Bone marrow (tissue), 2 donors: ENCODE measurements around the gene PGP.
A peak's percentile ranks its signal among the peaks of the same experiment; 100 is the strongest.
"Not testable (repeated sequence)": the region's sequence is repeated elsewhere in the genome, so short reads cannot be mapped to it uniquely, and the experiment has no call there.

ENCODE experiments used
- DNase-seq, 2 donors: peaks; one replicate each; lab custom pipeline; 2025; lab: John Stamatoyannopoulos, UW

PGP gene

DNA sequence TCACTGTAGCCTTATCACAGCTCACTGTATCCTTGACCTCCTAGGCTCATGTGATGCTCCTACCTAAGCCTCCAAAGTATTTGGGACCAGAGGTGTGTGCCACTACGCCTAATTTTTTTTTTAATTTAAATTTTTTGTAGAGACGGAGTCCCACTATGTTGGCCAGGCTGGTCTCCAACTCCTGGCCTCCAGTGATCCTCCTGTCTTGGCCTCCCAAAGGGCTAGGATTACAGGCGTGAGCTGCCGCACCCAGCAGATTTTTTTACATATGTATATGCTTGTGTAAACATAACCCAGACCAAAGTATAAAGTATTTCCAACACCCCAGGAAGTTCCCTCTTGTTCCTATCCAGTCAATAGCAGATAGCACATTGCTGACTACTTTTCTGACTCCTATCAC lies 1.7 kb upstream of the PGP start:
- no peak for DNase-seq

DNA sequence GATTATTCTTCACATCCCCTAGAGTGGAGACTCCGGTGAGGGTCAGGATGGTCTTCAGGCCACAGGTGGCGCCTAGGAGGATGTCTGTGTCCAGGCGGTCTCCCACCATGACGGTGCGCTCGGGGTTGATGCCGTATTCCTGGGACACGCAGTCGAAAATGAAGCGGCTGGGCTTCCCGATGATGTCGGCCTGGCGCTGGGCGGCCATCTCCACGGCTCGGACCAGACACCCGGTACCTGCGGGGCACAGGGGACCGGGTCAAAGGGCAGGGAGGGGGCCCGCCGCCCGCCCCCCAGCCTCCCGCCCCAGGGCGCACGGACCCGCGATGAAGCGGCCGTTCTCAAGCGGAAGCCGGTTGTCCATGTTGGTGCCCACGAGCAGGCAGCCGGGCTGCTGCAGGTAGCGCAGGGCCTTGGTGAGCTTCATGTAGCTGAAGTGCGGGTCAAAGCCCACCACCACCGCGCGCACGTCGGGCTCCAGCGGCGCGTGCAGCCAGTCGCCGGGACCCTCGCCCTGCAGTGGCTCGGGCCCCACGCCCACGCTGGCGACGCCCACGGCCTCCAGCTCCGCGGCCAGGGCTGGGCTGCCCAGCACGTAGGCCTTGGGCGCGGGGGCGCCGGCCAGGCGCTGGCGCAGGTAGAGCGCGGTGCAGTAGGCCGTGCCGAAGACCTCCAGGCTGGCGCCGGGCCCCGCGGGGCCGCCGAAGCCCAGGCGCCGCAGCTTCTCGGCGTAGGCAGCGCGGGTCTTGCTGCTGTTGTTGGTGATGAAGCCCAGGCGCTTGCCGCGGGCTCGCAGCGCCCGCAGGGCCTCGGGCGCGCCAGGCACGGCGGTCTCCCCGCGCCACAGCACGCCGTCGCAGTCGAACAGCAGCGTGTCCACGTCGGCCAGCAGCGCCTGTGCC lies 572 bp downstream of the PGP start:
- DNase-seq: peak in 1 of 2 donors; percentile 47

DNA sequence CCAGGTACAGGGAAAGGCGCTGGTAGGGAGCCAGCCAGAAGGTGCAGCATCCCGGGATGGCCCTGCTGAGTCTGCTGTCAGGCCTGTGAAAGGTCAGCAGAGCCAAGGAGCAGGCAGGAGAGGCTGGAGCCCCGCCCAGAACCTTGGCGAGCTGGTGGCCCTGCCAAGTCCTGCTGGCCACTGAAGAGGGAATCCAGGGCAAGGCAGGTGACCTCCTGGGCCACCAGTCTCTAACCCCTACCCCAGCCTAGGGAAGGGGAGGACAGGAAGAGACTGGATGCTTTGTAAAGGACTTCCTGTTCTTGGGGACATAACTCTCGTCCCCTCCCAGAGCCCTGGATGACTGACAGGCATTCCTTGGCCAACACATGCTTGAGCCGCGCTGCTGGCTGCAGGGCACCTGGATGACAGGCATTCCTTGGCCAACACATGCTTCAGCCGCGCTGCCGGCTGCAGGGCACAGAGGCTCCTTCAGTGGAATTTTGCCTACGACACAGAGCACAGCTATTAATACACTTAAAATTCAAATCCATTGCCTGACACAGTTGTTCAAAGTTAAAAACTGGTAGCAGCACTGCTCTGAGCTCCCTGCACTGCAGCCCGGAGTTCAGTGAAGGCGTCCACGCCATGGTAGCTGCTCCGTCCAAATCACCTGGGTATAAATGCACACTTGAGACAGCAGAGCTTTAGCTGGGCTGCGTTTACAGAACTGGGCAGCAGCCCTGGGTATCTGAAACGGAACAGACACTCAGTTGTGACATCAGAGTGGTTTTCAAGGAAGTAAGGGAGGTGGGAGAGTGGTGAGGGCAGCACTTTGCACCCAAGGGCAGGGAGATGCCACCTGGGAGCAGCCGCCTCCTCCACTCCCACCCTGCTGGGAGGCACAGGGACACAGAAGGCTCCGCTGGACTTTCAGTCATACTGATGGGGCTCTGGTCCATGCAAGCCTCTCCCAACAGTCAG lies 2.0 kb downstream of the PGP start:
- no peak for DNase-seq

DNA sequence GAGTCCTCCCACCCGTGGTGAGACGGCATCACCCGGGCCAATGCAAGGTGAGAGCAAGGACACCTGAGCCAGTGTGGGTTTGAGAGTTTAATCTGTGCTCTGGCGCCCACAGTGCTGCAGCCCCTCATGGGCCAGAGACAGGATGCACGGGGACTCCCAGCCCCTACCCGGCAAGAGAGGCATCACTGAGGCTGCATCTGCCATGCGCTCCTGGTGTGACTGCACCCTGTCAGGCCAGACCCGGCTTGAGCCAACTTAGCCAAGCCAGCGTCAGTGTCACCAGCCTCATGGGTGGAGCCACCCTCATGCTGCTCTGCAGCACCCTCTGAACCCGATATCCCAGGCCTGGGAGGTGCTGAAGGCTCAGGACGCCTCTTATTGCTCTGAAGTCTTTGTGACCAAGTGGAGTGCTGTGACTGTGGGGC lies 2.7 kb downstream of the PGP start:
- DNase-seq: no peak

DNA sequence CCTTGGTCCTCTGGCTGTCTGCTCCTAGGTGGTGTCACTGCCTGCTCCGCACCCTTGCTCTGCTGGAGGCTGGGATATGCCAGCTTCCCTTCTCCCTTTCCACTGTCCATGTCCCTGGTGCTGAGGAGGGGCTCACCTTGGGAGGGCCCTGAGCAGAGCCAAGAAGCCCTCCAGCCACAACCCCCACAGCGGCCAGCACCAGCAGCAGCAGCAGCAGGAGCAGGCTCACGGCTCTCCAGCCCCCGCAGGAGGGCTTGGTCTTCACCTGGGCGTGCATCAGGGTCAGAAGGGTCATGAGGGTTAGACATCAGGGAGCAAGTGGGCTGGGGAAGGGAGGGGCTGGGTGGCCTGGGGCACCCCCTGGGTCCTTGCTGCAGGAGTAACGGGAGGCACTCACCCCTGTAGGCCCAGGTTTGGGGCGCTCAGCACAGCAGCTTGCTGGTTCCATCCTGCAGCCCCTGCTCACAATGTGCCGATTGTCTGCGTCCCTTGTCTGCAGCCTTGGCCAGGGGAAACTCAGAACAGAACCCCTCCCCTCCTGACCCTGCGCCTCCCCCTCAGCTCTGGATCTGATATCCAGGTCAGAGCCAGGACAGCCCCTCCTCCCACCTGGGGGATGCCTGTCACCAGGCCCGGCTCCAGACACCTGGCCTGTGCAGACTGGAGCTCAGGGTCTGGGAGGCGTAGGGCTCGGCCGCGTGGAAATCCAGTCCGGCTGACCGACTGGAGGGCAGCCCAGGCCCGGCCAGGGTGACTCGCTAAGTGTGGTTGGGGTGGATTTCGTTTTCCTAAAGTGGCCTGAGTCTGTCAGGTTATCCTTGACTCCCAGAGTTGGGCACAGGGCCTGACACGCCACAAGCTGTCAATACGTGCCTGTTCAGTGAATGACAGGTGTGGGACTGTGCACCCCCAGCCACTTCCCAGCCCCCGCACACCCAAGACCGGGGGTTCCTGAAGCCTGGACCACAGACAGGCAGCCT lies 4.0 kb downstream of the PGP start, which contains the start of gene BRICD5:
Gene BRICD5, minus strand, starts transcription at position 478 of the 980 bp plus-strand sequence. Its CDS starts 30 bp downstream, at position 448.
- no peak for DNase-seq

DNA sequence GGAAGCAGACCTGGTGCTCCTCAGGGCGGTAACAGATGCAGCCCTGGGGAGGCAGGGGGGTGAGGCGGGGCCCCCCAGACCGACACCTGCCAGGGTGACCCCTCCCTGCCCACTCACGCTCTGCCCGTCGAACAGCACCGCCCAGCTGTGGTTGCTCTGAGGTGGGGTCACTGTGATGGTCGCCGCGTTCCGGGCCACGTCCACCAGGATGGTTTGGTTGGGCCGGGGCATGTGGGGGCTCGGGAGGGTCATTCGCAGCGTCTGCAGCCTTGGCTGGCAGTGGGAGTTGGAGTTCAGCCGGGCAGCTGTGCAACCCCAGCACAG lies 4.7 kb downstream of the PGP start:
- no peak for DNase-seq

DNA sequence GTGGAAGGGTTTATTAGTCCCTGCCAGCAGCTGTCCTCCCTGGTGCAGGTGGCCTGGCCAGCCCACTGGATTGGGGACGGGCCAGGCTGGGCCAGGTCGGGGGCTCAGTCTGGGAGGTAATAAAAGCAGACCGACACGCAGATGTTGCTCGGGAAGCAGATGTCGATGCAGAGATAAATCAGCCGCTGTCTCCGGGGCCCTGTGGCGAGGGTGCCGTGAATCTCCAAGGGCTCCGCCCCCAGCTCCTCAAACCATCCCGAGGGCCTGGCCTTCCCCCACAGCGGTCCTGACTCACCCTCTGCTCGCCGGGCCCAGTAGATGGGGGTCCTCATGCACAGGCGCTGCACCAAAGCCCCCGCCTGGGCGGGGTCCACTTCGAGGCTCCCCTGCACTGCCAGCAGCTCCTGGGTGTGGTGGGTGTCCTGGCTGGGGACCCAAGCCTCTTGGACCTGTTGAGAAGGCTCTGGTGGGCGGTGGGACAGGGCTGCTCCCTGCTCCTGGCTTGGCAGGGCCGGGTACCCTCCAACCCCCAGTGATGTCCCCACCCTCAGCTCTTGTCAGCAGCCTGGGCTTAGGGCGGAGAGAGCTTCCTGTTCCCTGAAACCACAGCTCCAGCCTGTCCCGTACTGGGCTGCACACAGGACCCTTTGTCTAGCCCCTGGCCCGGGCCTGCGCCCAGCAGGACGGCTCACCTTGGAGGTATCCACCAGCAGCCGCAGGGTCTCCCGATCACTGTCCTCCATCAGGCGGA lies 5.2 kb downstream of the PGP start:
- no peak for DNase-seq

DNA sequence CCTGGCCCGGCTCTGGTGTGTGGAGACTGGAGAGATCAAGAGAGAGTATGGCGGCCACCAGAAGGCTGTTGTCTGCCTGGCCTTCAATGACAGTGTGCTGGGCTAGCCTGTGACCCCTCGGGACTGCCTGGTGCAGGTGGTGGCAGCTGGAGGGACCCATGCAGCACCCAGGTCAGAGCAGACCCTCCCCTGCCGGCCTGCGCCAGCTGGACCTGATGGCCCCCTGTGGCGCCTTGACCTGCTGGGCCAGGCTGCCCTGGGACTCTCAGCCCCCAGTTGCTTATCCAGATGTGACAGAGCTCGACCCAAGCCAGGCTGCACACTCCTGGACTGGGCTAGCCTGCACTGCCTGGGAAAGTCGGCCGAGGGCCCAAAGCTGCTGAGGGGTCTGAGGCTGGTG lies 5.9 kb downstream of the PGP start:
- DNase-seq: no peak

DNA sequence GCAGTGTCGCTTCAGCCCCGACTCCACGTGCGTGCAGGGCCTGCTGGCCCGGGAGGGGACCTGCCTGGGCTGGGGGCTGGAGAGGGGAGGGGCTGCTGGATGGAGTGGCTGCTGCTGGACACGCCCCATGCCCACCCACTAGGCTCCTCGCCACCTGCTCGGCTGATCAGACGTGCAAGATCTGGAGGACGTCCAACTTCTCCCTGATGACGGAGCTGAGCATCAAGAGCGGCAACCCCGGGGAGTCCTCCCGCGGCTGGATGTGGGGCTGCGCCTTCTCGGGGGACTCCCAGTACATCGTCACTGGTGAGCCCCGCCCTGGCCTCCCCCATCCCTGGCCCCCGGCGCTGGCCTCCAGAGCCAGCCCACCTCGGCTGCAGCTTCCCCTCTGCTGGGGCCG lies 6.3 kb downstream of the PGP start:
- no peak for DNase-seq

DNA sequence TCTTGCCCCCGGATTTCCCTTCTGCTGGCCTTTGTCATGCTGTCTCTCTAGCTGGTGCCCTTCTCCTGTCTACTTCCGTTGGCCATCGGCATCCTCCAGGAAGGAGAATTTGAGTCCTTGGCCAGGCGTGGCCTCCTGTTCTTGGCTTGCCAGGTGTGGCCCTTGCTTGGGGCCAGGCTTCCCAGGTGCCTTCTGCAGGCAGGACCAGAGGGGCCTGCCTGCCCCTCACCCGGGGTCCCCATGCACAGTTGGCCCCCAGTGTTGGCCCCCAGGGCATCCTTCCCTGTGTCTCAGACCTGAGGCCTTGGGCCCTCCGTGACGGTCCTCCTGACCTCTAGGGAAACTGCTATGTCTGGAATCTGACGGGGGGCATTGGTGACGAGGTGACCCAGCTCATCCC lies 6.8 kb downstream of the PGP start:
- no peak for DNase-seq

DNA sequence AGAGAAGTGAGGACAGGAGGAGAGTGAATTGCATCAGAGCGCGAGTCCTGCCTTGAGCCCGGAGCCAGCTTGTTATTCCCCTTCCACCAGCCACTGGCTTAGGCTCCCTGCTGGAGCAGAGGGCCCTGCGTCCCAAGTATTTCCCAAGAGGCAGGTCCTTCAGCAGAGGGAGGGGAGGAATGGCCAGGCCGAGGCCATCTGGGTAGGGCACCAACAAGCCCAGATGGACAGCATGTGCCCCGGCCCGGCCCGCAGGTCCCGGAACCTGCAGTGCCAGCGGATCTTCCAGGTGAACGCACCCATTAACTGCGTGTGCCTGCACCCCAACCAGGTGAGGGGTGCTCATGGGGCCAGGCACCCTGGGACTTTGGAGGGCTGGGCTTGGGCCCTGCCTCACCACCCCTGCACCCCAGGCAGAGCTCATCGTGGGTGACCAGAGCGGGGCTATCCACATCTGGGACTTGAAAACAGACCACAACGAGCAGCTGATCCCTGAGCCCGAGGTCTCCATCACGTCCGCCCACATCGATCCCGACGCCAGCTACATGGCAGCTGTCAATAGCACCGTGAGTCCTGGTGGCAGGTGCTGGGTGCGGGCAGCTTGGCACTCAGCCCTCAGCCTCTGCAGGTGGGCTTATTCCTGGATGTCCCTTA lies 7.7 kb downstream of the PGP start:
- no peak for DNase-seq

DNA sequence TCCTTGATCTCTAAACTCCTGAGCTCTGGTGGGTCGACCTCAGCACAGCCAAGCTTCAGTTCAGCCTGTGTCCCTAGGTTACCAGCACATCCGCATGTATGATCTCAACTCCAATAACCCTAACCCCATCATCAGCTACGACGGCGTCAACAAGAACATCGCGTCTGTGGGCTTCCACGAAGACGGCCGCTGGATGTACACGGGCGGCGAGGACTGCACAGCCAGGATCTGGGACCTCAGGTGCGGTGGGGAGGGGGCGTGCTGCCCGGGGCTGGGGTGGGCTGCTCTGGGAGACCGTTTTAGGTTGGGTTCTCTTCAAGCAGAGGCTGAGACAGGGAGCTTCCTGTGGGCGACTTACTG lies 8.2 kb downstream of the PGP start:
- DNase-seq: no peak

DNA sequence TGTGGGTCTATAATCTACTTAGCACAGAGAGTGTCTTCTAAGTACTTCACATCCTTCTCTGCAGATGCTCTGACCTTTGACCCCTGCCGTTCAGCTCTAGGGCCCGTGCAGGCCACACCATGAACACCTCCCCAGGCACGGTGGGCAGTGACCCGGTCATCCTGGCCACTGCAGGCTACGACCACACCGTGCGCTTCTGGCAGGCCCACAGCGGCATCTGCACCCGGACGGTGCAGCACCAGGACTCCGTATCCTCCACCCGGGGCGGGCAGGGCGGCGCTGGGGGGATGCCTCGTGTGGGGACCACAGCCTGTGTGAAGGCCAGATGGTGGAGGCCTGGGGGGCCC lies 8.7 kb downstream of the PGP start:
- DNase-seq: no peak

DNA sequence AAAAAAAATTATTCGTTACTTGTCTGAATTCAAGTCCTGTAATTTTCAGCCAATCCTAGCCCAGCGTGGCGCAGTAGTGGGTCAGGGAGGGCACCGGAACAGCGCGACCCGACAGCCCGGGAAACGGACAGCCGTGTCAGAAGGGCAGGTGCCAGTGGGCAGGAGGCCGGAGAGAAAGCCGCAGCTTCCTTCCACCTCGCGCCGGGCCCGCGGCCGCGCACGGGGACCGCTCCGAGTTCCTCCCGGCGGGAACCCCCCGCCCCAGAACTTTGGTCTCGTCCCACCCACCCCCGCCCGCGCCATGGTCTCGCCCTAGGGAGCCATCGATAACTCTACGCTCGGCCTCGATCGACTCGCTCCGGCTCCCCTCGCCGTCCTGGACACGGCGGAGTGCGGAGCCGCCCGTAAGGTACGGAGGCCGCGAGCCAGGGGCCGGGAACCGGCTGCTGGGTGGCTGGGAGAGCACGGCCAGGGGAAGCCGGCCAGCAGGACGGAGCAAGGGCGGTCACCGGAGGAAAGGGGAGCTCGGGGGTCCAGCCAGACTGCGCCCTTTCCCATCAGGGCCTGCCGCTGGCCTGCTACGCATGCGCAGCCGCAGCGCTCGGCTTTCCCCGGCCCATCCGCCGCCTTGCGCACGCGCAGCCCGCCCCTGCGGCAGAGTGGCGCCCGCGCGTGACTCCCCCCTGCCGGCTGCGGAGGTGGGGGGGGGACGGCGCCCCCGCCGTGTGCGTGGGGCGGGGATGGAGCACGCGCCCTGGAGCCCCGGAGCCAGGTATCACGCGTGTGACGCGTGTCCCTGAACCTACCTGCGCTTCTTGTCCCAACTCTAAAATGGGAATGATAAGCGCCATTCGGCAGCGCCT lies 9.3 kb downstream of the PGP start, which contains the start of gene MLST8:
Gene MLST8, plus strand, starts transcription at position 351 of the 863 bp plus-strand sequence. CDS start 632 bp downstream, outside the sequence.
- peak; percentile 58 to 99 for DNase-seq

DNA sequence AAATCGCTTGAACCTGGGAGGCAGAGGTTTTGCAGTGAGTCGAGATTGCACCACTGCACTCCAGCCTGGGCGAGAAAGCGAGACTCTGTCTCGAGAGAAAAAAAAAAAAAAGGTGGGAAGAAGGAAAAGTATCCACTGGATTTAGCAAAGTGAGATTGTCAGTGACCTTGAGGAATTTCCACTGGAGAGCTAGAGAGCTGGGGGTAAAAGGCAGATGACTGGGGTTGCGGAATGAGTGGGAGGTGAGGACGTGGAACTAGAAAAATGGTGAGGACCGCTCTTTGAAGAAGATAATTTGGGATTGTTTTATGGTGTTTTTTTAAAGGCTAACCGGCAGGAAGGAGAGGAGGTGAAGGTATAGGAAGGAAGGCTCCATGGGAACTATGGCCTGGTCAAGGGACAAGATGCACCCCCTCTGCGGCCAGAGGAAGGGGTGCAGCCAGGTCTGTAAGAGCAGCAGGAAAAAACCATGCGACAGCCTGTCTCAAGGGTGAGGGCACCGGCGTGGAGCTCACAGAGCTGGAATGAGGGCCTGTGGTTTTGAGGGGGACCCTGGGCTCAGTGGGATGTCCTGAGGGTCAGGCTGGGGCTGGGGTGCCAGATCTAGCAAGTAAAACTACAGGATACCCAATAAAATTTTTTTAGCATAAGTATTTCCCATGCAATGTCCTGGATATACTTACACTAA lies 10.1 kb downstream of the PGP start:
- DNase-seq: no peak

DNA sequence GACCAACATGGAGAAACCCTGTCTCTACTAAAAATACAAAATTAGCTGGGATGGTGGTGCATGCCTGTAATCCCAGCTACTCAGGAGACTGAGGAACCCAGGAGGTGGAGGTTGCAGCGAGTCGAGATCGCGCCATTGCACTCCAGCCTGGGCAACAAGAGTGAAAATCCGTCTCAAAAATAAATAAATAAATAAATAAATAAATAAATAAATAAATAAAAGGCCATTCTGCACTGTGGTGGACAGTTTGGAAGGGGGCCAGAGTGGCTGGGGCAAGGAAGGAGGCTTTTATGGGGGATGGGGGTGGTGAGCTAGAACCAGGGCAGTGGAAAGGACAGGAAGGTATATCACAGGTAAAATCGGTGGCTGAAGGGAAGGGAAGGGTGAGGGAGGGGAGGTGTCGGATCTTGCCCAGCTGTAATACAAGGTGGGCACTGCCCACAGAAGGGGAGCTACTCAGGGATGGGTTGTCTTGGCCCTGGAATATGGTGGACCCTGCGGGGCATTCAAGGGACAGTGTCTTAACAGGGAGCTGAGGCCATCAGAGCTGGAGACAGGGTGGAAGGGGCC lies 11.4 kb downstream of the PGP start:
- DNase-seq: not testable (repeated sequence)

DNA sequence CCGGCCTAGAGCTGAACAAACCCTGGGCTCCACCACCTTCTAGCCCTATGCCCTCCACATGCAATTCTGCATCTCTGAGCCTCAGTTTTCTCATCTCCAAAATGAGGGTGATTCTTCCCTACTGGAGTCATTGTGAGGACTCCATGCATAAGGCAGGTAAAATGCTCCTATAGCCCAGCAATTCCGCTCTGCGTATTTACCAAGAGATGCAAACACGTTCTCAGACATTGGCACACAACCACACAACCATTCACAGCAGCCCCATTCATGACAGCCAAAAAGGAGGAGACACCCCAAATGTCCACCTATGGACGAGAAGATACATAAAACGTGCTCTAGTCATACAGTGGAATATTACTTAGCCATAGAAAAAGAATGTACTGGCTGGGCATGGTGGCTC lies 14.3 kb downstream of the PGP start:
- no peak for DNase-seq

DNA sequence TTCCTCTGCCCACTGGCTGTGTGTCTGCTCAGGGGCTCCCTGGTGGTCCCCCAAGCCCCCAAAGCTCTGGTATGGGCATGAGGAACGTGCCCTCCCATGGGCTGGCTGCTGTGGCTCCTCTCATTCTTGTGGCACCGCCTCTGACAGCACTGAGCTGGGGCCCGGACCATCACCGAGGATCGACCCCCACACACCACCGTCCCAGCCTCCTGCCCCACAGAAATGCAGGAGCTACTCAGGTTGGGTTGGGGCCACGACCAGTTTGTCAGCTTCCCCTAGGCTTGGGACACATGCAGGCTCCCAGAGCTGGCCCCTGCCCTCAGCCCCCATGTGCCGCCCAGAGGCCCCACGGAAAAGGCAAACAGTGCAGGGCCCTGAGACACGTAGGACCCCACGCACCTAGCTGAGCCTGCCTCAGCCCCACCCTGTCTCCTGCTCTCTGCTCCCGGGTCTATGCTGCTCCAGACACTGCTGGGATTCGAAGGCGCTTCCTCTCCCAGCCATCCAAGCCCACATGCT lies 15.0 kb downstream of the PGP start:
- DNase-seq: no peak
